ENCODE data around the gene TBL1XR1. TPM values are rescaled to one million over a fixed set of nuclear protein-coding genes. Genes with fewer than 3 reads are reported as not detected.

Gene TBL1XR1
- total and polyA plus RNA-seq, 2 of the 8 experiments (the other 6 are each of a cell fraction or from before 2014, with no cell fraction given), result 28.1 to 147 TPM

DNA sequence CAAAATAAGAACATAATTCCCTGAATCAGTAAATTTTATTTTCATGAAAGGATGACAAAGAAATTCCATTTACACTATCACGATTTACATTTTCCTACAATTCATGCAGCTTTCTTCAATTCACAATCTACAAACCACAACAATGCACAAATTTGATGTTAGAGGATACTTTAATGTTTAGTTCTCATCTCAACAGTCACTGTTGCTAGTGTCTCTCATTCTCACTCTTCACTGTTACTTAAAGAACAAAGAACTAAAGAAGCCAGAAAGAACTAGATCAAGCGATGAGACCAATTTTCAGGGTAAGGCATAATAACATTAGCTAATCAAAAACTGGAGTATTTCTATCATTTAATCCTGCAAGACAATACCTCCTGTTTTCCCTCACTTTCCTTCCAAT, 73.5 kb downstream of the TBL1XR1 start:
- 89 to 100% methylated on average over 1 to 2 of the region's 2 CpGs for WGBS, 2 experiments (ENCODE audit: extremely low coverage in 1 of 2, insufficient coverage in 1 of 2, insufficient read length in 1 of 2, insufficient replicate concordance in 2 of 2, low coverage in 1 of 2, low lambda C conversion rate in 2 of 2, missing lambda C conversion rate in 1 of 2)
- ChIA-PET CTCF (ENCODE audit: partially characterized antibody) (interaction anchor here (0.7 kb wide), 1 partner anchor 21 kb away, joined by 4 read pairs; no protein-coding TSS in a partner anchor), POLR2A (ENCODE audit: partially characterized antibody) (interaction anchor here (0.6 to 1.0 kb wide), 2 partner anchors 9 to 13 kb away, joined by 3 to 4 read pairs; no protein-coding TSS in a partner anchor)

More for the DNA sequence above, 73.5 kb downstream of the TBL1XR1 start:
- Histone ChIP-seq H4K20me1 (replicated peaks in 1 of 2; ENCODE audit: control insufficient read depth in 1 of 2, insufficient read depth in 2 of 2, low read length in 2 of 2) (peaks cover 18 to 20% of the 10 kb centered on the region in 2 experiments), H3K56ac (replicated peaks; ENCODE audit: insufficient read length, low read depth, low read length) (no peak overlapping the region), H3K23ac (ENCODE audit: insufficient read length) (no peak overlapping the region), H3K4ac (replicated peaks; ENCODE audit: insufficient read length, low read depth, low read length) (no peak overlapping the region), H4K8ac (ENCODE audit: extremely low read depth, insufficient read depth, low read length) (no peak overlapping the region), H3K4me3 (ENCODE audit: extremely low read depth in 1 of 4, insufficient read depth in 2 of 4, low read depth in 3 of 4, low read length in 4 of 4) (no peak overlapping the region), H2AK5ac (ENCODE audit: low read depth, low read length) (no peak overlapping the region), H3K36me3 (ENCODE audit: control insufficient read depth in 2 of 4, insufficient read depth in 4 of 4, low read length in 3 of 4) (no peaks in the 10 kb centered on the region), H3K27ac (ENCODE audit: low read depth, low read length) (no peak overlapping the region), H4K91ac (replicated peaks; ENCODE audit: insufficient read length, low read length) (no peak overlapping the region), H3K14ac (ENCODE audit: insufficient read length) (no peak overlapping the region), H2AFZ (ENCODE audit: low read length) (no peak overlapping the region), H3K4me2 (ENCODE audit: insufficient read depth in 1 of 2, low read depth in 2 of 2, low read length in 2 of 2) (no peak overlapping the region), H3K9ac (replicated peaks in 1 of 4; ENCODE audit: extremely low read depth in 1 of 4, low read depth in 3 of 4, low read length in 3 of 4) (no peak overlapping the region), H2BK12ac (ENCODE audit: low read depth, low read length) (no peak overlapping the region), H2BK15ac (ENCODE audit: low read length) (no peak overlapping the region), H2BK5ac (ENCODE audit: low read depth, low read length) (no peak overlapping the region), H2BK120ac (replicated peaks; ENCODE audit: low read depth, low read length) (no peak overlapping the region), H3K79me1 (ENCODE audit: low read depth, low read length) (no peaks in the 10 kb centered on the region; the same call in 1 of the 2 replicates), H2BK20ac (ENCODE audit: low read length) (no peak overlapping the region), H4K5ac (ENCODE audit: insufficient read length, low read depth, low read length) (no peak overlapping the region), H3K27me3 (replicated peaks in 1 of 4; ENCODE audit: control insufficient read depth in 3 of 4, extremely low read depth in 1 of 4, insufficient read depth in 3 of 4, low read length in 3 of 4) (no peaks in the 10 kb centered on the region), H3K79me2 (ENCODE audit: control insufficient read depth in 1 of 2, insufficient read depth in 2 of 2, low read length in 2 of 2) (peaks cover 16 to 100% of the 10 kb centered on the region in 2 experiments; a peak in 3 of 4 replicates), H3K18ac (ENCODE audit: extremely low read depth, low read length) (no peak overlapping the region), H3K9me3 (ENCODE audit: insufficient read depth in 2 of 2, low read depth in 1 of 2, low read length in 1 of 2) (no peaks in the 10 kb centered on the region), H3K23me2 (ENCODE audit: low read depth, low read length) (no peaks in the 10 kb centered on the region), H3K4me1 (replicated peaks in 1 of 4; ENCODE audit: control insufficient read depth in 3 of 4, insufficient read depth in 4 of 4, low read length in 3 of 4) (peaks cover 0 to 13% (median 1%) of the 10 kb centered on the region in 4 experiments; a peak in 2 of 7 replicates)
- FAIRE-seq (no peak), DNase-seq (ENCODE audit: low read depth in 1 of 2, low spot score in 2 of 2) (no peak)
- TF ChIP-seq, protein P1, sequence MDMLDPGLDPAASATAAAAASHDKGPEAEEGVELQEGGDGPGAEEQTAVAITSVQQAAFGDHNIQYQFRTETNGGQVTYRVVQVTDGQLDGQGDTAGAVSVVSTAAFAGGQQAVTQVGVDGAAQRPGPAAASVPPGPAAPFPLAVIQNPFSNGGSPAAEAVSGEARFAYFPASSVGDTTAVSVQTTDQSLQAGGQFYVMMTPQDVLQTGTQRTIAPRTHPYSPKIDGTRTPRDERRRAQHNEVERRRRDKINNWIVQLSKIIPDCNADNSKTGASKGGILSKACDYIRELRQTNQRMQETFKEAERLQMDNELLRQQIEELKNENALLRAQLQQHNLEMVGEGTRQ (IDR thresholded peaks at IDR 0.05; ENCODE audit: low read length), result no peak
- TF ChIP-seq POLR2A (IDR thresholded peaks at IDR 0.05; ENCODE audit: control extremely low read depth in 1 of 2, low read depth in 2 of 2, low read length in 2 of 2), result no peak
- no peak for TF ChIP-seq SRF (IDR thresholded peaks at IDR 0.05; ENCODE audit: low read depth, low read length)
- no peak for TF ChIP-seq HDAC6 (IDR thresholded peaks at IDR 0.05; ENCODE audit: low read depth, low read length)
- TF ChIP-seq PHF8 (conservative IDR thresholded peaks at IDR 0.05; ENCODE audit: low read depth, low read length), result no peak
- no peak for TF ChIP-seq CBX8 (IDR thresholded peaks at IDR 0.05; ENCODE audit: borderline replicate concordance, low read depth, low read length)
- TF ChIP-seq EZH2 (IDR thresholded peaks at IDR 0.05; ENCODE audit: low read depth, low read length, severe bottlenecking), result no peak
- TF ChIP-seq TAF1 (IDR thresholded peaks at IDR 0.05; ENCODE audit: low read depth, low read length), result no peak
- no peak for TF ChIP-seq BACH1 (IDR thresholded peaks at IDR 0.05; ENCODE audit: low read length)
- TF ChIP-seq CREB1 (IDR thresholded peaks at IDR 0.05), result no peak
- TF ChIP-seq CBX5 (IDR thresholded peaks at IDR 0.05; ENCODE audit: low read depth, low read length), result no peak
- TF ChIP-seq TEAD4 (IDR thresholded peaks at IDR 0.05; ENCODE audit: low read depth, low read length), result no peak
- TF ChIP-seq CEBPB (IDR thresholded peaks at IDR 0.05; ENCODE audit: low read depth, low read length), result no peak
- no peak for TF ChIP-seq ZNF274 (IDR thresholded peaks at IDR 0.05; ENCODE audit: borderline replicate concordance, extremely low read depth, low read length)

Data from H1 (cell line).